Measurements from ENCODE around the gene OSBPL3. TPM values are rescaled to one million over a fixed set of nuclear protein-coding genes. Genes with fewer than 3 reads are reported as not detected.

The OSBPL3 gene
- polyA plus RNA-seq, 3 donors, result 2.6 to 9.2 (median 3.7) TPM

- no CpG with 5 or more reads among the region's 1 CpG for WGBS (ENCODE audit: insufficient coverage)
- Histone ChIP-seq H3K4me3 (replicated peaks in 1 of 3; ENCODE audit: low read depth in 2 of 3, low read length in 3 of 3) (no peak overlapping the region), H4K20me1 (ENCODE audit: insufficient read depth, low read length) (no peaks in the 10 kb centered on the region), H2AFZ (ENCODE audit: insufficient read depth, low read depth, low read length, poor library complexity, severe bottlenecking) (no peak overlapping the region), H3K36me3 (replicated peaks in 1 of 2; ENCODE audit: control insufficient read depth in 1 of 2, insufficient read depth in 2 of 2, low read length in 2 of 2) (no peaks in the 10 kb centered on the region), H3K9ac (ENCODE audit: insufficient read depth, low read length, poor library complexity, severe bottlenecking) (no peak overlapping the region), H3K79me2 (ENCODE audit: insufficient read depth, low read length) (no peaks in the 10 kb centered on the region), H3K27ac (ENCODE audit: low read depth in 1 of 2, low read length in 2 of 2) (no peak overlapping the region), H3K4me1 (ENCODE audit: control insufficient read depth in 1 of 2, insufficient read depth in 2 of 2, low read length in 2 of 2) (peaks cover 62 to 68% of the 10 kb centered on the region in 2 donors), H3K27me3 (ENCODE audit: control insufficient read depth in 2 of 2, insufficient read depth in 2 of 2, low read length in 2 of 2) (no peaks in the 10 kb centered on the region), H3K9me3 (replicated peaks in 1 of 2; ENCODE audit: control insufficient read depth in 1 of 2, insufficient read depth in 1 of 2, low read length in 2 of 2) (no peaks in the 10 kb centered on the region), H3K4me2 (replicated peaks; ENCODE audit: extremely low read depth, low read length, poor library complexity, severe bottlenecking) (no peak overlapping the region)
- H3K9me3 Mint-ChIP-seq, result no peaks in the 10 kb centered on the region
- intact Hi-C loops (cut with micrococcal nuclease), result no loop called here
- peaks cover 0 to 1% (median 0%) of the 10 kb centered on the region in 3 donors for H3K27me3 Mint-ChIP-seq (ENCODE audit: low read depth in 3 of 3)
- peaks cover 64% of the 10 kb centered on the region for H3K4me1 Mint-ChIP-seq
- peaks cover 14 to 19% of the 10 kb centered on the region in 2 donors for H3K36me3 Mint-ChIP-seq
- no peak overlapping the region for H3K27ac Mint-ChIP-seq
- no peak overlapping the region for H3K4me3 Mint-ChIP-seq
- no peak for TF ChIP-seq CTCF (IDR thresholded peaks at IDR 0.05)
- DNase-seq, result no peak
These were observed 152.4 kb downstream of the OSBPL3 start for GRCh38 chr7:24827589-24827988.

GRCh38 chr7:24827027-24827426 is 153.0 kb downstream of the OSBPL3 start:
- Histone ChIP-seq H3K4me1 (ENCODE audit: control insufficient read depth in 1 of 2, insufficient read depth in 2 of 2, low read length in 2 of 2) (peaks cover 57 to 63% of the 10 kb centered on the region in 2 donors), H2AFZ (ENCODE audit: insufficient read depth, low read depth, low read length, poor library complexity, severe bottlenecking) (no peak overlapping the region), H3K27ac (ENCODE audit: low read depth in 1 of 2, low read length in 2 of 2) (peak overlapping the region in 1 of 2 donors; percentile 48), H3K79me2 (ENCODE audit: insufficient read depth, low read length) (no peaks in the 10 kb centered on the region), H3K4me3 (replicated peaks in 1 of 3; ENCODE audit: low read depth in 2 of 3, low read length in 3 of 3) (no peak overlapping the region), H3K4me2 (replicated peaks; ENCODE audit: extremely low read depth, low read length, poor library complexity, severe bottlenecking) (no peak overlapping the region), H3K9me3 (replicated peaks in 1 of 2; ENCODE audit: control insufficient read depth in 1 of 2, insufficient read depth in 1 of 2, low read length in 2 of 2) (no peaks in the 10 kb centered on the region), H4K20me1 (ENCODE audit: insufficient read depth, low read length) (no peaks in the 10 kb centered on the region), H3K36me3 (replicated peaks in 1 of 2; ENCODE audit: control insufficient read depth in 1 of 2, insufficient read depth in 2 of 2, low read length in 2 of 2) (no peaks in the 10 kb centered on the region), H3K9ac (ENCODE audit: insufficient read depth, low read length, poor library complexity, severe bottlenecking) (no peak overlapping the region), H3K27me3 (ENCODE audit: control insufficient read depth in 2 of 2, insufficient read depth in 2 of 2, low read length in 2 of 2) (no peaks in the 10 kb centered on the region)
- Mint-ChIP-seq H3K4me1 (peaks cover 60% of the 10 kb centered on the region), H3K27ac (peak overlapping the region in 2 of 7 donors; percentile 72 to 84), H3K4me3 (no peak overlapping the region), H3K36me3 (peaks cover 14 to 19% of the 10 kb centered on the region in 2 donors), H3K27me3 (ENCODE audit: low read depth in 3 of 3) (peaks cover 0 to 1% (median 0%) of the 10 kb centered on the region in 3 donors), H3K9me3 (no peaks in the 10 kb centered on the region)
- no CpG with 5 or more reads among the region's 2 CpGs for WGBS (ENCODE audit: insufficient coverage)
- no peak for TF ChIP-seq CTCF (IDR thresholded peaks at IDR 0.05)
- intact Hi-C loops (cut with micrococcal nuclease), result no loop called here
- no peak for DNase-seq
